Activated CD4-positive, CD25-positive, alpha-beta regulatory T cell treated with anti-CD3 and anti-CD28 coated beads, Interleukin-2, amount 50 U/mL, for 24 hours (primary cell): ENCODE data around the gene DKK3.

Source experiments
- ATAC-seq, 2 donors: fragments of 150-1000 bp; cut with Tn5 transposase; one replicate each; pipeline ENCODE4 v1.10.0; 2021; ENCODE audit warnings: mild to moderate bottlenecking in 1 of 2, moderate library complexity in 1 of 2

DKK3 gene

GRCh38 chr11:12029738-12030363 lies 21.4 kb upstream of the DKK3 start:
- ATAC-seq, result no peak

GRCh38 chr11:12029119-12029518 lies 20.7 kb upstream of the DKK3 start:
- ATAC-seq, result no peak

DNA sequence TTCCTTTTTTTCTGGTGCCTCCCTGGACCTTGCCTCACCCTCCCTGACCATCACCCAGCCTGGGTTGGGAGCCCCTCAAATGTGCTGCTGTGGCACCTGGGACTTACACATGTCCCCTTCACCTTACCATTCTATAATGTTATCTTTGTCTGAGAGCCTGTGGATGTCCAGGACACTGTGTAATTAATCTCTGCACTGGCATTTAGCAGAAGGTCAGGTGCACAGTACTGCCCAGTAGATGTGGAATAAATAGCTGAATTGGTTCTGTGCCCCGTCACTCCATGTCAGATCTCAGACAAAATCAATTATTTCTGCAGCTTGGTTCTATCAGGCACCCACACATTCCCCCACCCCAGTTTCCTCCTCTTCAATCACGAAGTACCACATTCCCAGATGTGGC lies 19.9 kb upstream of the DKK3 start:
- ATAC-seq, result no peak

DNA sequence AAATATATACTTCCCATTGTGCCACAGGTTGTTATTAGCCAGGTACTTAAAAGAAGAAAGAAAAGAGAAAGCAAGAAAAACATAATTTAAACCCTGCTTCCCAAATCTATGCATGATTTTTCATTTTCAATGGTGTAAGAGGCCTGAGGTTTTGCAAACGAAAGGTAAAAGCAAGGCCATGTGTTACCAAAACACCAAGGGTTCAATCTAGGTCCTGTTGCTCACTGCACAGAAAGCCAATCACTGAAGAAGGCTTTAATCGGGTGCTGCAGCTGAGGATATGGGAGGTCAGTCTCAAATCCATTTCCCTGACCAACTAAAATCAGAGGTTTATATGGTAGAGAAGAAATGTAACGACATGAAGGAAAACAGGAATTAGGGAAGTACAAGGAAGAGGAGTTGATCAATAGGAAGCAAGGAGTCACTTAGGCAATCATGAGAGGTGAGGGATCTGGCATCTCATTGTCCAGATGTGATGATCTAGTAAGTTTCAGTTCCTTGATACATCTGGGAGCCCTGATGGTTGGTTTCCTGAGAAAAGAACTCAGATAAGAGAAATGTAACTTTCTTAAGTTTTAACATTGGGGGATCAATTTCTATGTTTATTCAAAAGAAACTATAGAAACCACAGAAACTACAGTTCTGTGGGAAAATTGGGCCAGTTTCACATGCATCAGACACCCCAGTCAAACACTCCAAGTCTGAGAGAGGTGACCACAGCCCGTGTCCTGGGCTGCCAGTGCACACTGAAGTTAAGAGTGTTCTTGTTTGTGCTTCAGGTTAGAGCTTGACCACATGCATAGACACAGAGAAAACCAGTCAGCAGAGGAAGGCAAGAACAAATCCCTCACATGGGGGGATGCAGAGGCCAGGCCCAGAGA lies 18.1 kb upstream of the DKK3 start:
- ATAC-seq, result no peak

DNA sequence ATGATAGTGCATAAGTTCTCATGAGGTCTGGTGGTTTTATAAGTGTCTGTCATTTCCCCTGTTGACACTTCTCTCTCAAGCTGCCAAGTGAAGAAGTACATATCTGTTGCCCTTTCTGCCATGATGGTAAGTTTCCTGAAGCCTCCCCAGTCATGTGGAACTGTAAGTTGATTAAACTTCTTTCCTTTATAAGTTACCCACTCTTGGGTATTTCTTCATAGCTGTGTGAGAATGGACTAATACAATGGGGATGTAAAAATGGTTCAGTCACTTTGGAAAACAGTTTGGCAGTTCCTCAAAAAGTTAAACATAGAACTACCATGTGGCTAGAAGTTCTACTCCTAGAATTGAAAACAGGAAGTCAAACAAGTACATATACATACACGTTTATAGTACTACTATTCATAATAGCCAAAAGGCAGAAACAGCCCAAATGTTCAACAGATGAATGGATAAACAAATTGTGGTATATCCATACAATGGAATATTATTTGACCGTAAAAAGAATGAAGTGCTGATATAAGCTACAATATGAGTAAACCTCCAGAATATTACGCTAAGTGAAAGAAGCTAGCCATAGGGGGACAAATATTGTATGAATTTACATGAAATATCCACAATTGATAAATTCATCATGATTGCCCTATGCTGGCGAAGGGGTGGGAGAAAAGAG lies 16.0 kb upstream of the DKK3 start:
- no peak for ATAC-seq

GRCh38 chr11:12023015-12023414 lies 14.6 kb upstream of the DKK3 start:
- no peak for ATAC-seq

DNA sequence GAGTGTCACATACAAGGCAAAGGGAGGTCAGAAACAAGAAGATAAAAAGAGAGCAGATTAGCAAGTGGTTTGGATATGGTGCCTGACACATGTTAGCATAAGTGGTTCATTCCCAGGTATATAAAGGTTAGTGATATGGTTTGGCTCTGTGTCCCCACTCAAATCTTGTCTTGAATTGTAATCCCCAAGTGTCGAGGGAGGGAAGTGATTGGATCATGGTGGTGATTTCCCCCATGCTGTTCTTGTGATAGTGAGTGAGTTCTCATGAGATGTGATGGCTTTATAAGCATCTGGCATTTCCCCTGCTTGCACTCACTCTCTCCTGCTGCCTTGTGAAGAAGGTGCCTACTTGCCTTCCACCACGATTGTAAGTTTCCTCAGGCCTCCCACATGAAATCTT lies 12.1 kb upstream of the DKK3 start:
- no peak for ATAC-seq

GRCh38 chr11:12019866-12020416 lies 11.5 kb upstream of the DKK3 start:
- ATAC-seq, result no peak

GRCh38 chr11:12019337-12019736 lies 10.9 kb upstream of the DKK3 start:
- no peak for ATAC-seq

DNA sequence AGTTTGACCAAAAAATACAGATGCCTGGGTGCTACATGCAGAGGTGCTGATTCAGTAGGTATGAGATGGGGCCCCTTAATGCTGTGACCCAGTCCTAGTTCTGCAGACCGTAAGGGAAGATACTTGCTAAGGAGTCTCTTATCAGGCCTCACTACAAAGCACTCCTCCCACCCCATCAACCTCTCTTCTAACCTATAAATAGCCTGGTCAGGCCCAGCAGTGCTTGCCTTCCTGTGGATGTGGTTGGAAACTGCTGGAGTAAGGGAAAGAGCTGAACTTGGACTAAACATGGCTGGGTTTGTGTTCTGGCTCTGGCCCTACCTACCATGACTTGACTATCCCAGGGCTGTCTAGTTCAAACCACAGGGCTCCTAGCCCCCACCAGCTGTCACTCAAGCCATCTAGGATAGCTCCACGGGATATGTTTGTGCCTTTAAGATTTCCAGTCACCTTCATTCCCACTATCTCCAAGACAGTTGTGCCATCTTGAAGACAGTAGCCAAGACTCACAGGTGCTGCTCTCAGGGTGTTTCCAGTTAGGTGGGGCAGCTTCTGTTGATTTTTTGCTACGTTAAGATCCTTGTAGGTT lies 9.5 kb upstream of the DKK3 start:
- ATAC-seq, result no peak

- ATAC-seq, result no peak
These were observed 8.8 kb upstream of the DKK3 start for GRCh38 chr11:12017243-12017678.

DNA sequence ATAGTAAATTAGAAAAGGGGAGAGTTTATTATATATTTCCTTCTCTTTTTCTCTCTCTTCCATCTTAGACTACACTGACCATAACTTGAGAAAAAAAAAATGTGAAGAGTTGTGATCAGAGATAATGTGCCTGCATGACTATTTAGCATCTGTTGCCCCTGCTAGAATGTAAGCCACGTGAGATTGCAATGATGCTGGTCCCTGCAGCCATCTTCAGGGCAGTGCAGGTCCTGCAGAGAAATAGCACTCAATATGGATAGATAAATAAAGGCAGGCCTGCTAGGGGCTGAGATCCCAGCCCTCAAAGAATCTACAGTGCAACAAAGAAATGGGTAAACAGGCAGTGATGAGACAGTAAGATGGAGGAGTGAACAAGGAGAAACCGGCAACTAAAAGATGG lies 7.8 kb upstream of the DKK3 start:
- ATAC-seq, result no peak

DNA sequence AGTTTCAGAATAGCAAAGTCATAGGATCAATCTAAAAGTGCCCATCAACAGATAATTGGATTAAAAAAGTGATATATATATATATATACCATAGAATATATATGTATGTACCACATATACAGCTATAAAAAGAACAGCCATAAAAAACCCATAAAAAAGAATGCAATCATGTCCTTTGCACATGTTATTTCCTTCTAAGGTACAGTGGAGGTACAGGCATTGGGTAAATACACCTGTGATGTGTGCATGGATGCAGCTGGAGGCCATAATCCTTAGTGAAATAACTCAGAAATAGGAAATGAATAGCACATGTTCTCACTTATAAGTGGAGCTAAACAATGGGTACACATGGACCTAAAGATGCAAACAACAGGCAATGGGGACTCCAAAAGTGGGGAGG lies 7.1 kb upstream of the DKK3 start:
- ATAC-seq, result no peak

GRCh38 chr11:12013781-12014180 lies 5.4 kb upstream of the DKK3 start:
- no peak for ATAC-seq

DNA sequence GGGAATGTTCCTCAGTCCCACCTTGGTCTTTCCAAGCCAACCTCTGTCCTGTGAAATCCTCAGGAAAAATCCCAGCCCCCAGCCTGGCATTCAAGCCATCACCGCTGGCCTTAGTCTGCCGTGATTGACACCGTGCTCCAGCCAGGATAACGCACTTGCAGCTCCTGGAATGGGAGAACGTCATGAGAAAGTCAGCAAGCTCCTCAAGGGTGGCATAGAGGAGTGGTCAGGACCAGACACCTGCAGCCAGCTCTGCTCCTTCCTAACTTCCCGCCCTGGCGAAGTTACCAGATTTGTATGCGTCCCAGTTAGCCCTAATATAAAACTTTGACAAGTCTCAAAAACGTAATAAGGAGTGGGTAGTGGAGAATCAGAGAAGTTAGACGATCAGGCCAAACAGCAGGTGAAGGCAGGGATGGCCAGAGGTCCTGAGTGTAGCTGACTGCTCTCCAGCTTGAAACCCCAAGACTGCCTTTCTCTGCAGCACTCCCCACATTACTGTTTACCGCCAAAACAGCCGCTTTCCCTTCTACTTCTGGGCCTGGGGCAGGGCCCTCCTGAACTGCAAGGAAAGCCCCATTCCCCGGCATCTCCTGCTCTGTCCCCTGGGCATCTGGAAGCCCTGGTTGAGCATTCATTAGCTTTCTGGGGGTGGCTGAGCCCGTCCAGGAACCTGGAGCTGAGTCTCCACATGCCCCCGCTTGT lies 1.3 kb upstream of the DKK3 start:
- ATAC-seq, result no peak

DNA sequence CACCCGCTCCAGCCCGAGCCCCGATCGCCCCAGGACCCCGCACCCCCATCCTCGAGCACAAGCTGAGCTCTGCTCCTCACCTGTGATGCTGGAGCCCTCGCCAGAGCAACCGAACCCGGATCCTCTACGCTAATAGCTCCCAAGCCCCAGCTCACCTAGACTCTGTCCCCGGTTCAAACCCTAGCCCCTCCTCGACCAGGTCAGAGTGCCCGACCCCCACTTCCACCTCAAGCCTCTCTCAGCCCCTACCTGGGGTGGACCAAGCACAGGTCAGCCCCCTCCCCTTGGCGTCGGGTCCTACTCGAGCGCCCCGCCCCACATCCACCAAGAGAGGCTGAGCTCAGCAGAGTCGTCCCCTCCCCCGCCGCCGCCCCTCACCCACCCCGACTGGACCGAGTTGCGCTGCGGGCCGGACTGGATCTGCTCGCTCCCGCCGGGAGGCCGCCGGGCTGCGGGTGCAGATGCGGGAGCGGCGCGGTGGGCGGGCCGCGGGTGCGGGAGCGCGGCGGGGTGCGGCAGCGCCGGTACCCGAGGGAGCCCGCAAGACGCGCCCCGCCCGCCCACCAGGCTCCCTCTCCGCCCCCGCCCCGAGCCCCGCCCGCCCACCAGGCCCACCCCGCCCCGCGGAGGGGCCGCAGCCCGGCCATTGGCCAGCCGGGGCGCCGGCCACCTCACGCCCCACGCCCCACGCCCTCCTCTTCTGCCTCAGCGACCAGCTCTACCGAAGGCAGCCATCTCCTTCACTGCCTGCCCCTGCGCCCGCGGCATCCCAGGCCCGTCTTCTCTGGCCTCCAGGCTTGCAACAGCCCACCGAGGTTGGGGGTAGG lies 577 bp upstream of the DKK3 start:
- no peak for ATAC-seq

DNA sequence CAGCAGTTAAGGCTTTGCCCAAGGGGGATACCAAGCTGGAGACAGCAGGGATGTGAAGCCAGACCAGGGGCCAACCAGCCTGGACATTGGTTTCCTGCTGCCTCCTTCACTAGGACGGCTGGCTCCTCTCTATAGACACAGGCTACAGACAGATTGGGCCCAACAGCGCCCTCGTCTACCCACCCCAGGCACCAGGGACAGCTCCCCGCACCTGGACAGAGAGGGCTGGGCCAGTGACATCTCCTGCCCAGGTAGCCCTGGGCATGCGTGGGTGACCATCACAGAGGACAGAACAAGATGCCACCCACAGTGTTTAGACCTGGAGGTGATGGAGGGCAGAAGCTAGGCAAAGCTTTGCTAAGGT lies 1.2 kb downstream of the DKK3 start:
- no peak for ATAC-seq

DNA sequence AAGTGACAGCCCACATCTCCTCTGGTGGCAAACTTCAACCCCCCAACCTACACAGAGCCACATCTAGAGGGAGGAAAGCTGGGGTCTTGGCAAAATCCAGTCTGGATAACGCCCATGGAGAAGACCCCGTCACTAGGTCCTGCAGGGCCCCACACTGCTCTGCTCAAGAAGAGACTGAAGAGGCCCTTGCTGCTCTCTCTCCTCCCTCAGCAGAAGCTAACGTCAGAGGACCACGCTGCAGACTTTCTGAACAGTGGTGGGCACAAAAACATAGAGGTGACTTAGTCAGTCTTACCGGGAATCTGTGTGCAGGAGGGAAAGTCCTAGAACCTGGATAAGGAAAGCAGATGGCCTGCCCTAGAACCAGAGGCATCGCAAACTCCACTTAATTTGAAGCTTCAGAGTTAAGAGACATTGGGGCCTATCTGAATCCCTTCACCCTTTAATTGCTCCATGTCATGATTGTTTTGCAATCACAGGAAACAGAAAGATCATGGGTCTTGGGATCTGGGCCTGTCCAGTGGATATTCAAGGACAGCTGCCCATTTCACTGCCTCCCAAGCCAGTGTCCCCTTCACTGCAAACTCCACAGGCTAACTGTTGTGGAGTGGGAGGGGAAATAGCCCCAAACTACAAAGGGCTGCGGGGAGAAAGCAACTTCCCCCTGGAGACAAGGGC lies 1.7 kb downstream of the DKK3 start:
- no peak for ATAC-seq

- no peak for ATAC-seq
These were observed 3.0 kb downstream of the DKK3 start for GRCh38 chr11:12005476-12005875.

- ATAC-seq, result no peak
These were observed 3.4 kb downstream of the DKK3 start for GRCh38 chr11:12005061-12005460.

DNA sequence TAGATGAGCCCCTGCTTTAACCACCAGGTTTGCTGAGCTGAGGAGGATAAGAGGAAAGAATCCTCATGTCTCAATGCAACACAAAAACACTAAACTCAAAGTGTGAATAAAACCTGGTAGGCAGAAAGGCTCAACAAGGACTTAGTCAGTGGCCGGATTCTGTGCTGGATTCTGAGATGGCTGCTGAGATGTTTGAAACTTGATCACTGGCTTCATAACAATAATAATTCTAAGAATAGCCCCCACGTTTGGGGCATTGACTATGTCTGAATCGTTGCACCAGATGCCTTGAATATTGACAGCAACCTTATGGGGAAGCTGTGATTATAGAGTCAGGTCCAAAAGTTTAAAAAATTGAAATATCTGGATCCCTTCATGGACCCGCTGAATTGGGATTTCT lies 4.6 kb downstream of the DKK3 start:
- ATAC-seq, result no peak
